ENCODE data around the gene NPPB. TPM values are rescaled to one million over a fixed set of nuclear protein-coding genes. Genes with fewer than 3 reads are reported as not detected.
A peak's percentile ranks its signal among the peaks of the same experiment; 100 is the strongest.

The NPPB gene
- total and polyA plus RNA-seq, 9 of the 15 experiments (the other 6 are each of a cell fraction or from before 2014, with no cell fraction given): not detected

DNA sequence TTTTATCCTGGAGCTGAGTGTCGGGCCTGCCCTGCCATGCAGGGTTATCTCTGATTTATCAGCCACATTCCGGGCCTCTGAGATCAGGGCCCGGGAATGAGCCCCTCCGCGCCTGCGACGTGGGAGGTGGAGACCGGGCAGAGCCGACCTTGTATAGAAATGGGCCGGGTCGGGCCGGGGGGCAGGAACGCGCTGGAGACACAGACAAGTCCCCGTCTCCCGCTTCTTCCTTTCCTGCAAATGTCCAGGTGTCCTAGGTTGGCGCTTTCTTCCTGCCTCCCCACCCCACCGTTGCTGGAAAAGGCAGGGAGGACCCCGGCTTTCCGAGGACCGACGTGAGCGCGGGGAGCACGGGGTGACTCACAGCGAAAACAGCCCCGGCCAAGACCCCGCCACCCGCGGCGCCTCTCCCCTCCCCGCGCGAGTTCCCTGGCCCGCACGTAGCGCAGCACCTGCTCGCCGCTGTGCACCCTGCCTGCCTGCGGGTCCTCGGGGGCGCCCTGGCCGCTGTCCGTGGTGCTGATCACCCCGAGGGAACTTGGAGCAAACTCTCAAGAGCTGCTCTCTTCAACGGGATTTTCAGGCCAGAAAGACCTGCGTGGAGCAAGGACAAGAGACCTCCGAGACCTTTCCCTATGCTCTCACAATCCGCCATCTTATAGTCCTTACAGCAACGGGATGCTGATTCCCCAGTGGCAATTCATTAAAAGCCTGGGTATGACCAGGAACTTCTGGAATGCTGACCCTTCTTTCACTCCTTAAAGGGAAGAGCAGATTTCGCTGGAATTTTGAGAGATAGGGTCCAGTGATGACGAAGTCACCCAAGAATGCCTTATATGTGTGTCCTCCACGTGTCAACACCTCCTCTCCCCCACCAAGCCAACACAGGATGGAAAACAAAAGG, 475 bp upstream of the NPPB start (continued):
- no peak for TF ChIP-seq ZFPM2 (CRISPR knock-in tag; IDR thresholded peaks at IDR 0.05)
- TF ChIP-seq DPF2 (IDR thresholded peaks at IDR 0.05): no peak
- no peak for TF ChIP-seq SNIP1 (IDR thresholded peaks at IDR 0.05; ENCODE audit: low read depth)
- TF ChIP-seq YBX1 (IDR thresholded peaks at IDR 0.05): no peak
- no peak for TF ChIP-seq ZNF274 (IDR thresholded peaks at IDR 0.05; ENCODE audit: borderline replicate concordance, low read depth, low read length)
- TF ChIP-seq ARID1B (IDR thresholded peaks at IDR 0.05): no peak
- 0 out of 2 replicates have a peak, but pooled peaks have one; percentile 60 for TF ChIP-seq HDAC2 (IDR thresholded peaks at IDR 0.05)
- no peak for TF ChIP-seq GTF2E2 (tag; IDR thresholded peaks at IDR 0.05)
- TF ChIP-seq, protein P1, sequence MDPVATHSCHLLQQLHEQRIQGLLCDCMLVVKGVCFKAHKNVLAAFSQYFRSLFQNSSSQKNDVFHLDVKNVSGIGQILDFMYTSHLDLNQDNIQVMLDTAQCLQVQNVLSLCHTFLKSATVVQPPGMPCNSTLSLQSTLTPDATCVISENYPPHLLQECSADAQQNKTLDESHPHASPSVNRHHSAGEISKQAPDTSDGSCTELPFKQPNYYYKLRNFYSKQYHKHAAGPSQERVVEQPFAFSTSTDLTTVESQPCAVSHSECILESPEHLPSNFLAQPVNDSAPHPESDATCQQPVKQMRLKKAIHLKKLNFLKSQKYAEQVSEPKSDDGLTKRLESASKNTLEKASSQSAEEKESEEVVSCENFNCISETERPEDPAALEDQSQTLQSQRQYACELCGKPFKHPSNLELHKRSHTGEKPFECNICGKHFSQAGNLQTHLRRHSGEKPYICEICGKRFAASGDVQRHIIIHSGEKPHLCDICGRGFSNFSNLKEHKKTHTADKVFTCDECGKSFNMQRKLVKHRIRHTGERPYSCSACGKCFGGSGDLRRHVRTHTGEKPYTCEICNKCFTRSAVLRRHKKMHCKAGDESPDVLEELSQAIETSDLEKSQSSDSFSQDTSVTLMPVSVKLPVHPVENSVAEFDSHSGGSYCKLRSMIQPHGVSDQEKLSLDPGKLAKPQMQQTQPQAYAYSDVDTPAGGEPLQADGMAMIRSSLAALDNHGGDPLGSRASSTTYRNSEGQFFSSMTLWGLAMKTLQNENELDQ (CRISPR knock-in tag; IDR thresholded peaks at IDR 0.05; ENCODE audit: borderline replicate concordance): 0 out of 2 replicates have a peak, but pooled peaks have one; percentile 74
- TF ChIP-seq SMAD1 (IDR thresholded peaks at IDR 0.05; ENCODE audit: low read depth, low read length, partially characterized antibody): no peak
- TF ChIP-seq NFIX (CRISPR knock-in tag; IDR thresholded peaks at IDR 0.05; ENCODE audit: low read depth): no peak
- TF ChIP-seq SIN3B (IDR thresholded peaks at IDR 0.05; ENCODE audit: low read depth): no peak
- TF ChIP-seq NONO (IDR thresholded peaks at IDR 0.05; ENCODE audit: low read depth in 2 of 2, low read length in 1 of 2): no peak
- TF ChIP-seq, protein P2, sequence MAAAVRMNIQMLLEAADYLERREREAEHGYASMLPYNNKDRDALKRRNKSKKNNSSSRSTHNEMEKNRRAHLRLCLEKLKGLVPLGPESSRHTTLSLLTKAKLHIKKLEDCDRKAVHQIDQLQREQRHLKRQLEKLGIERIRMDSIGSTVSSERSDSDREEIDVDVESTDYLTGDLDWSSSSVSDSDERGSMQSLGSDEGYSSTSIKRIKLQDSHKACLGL (CRISPR knock-in tag; IDR thresholded peaks at IDR 0.05; ENCODE audit: borderline replicate concordance, poor library complexity, severe bottlenecking): no peak
- TF ChIP-seq ZNF253 (CRISPR knock-in tag; conservative IDR thresholded peaks at IDR 0.05): no peak
- no peak for TF ChIP-seq TBP (optimal IDR thresholded peaks at IDR 0.05; ENCODE audit: low read depth, low read length)
- TF ChIP-seq, protein P3, sequence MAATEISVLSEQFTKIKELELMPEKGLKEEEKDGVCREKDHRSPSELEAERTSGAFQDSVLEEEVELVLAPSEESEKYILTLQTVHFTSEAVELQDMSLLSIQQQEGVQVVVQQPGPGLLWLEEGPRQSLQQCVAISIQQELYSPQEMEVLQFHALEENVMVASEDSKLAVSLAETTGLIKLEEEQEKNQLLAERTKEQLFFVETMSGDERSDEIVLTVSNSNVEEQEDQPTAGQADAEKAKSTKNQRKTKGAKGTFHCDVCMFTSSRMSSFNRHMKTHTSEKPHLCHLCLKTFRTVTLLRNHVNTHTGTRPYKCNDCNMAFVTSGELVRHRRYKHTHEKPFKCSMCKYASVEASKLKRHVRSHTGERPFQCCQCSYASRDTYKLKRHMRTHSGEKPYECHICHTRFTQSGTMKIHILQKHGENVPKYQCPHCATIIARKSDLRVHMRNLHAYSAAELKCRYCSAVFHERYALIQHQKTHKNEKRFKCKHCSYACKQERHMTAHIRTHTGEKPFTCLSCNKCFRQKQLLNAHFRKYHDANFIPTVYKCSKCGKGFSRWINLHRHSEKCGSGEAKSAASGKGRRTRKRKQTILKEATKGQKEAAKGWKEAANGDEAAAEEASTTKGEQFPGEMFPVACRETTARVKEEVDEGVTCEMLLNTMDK (IDR thresholded peaks at IDR 0.05; ENCODE audit: borderline replicate concordance, insufficient read depth, low read depth, low read length, poor library complexity, severe bottlenecking): peak; percentile 28
- TF ChIP-seq XRCC3 (IDR thresholded peaks at IDR 0.05): no peak
- TF ChIP-seq SP2 (IDR thresholded peaks at IDR 0.05; ENCODE audit: extremely low read depth, low read depth, low read length, poor library complexity, severe bottlenecking): no peak
- no peak for TF ChIP-seq WHSC1 (IDR thresholded peaks at IDR 0.05; ENCODE audit: low read length)
- peak; percentile 69; the same call in 1 of the 2 replicates for TF ChIP-seq NCOA1 (IDR thresholded peaks at IDR 0.05; ENCODE audit: low read depth)
- peak; percentile 96 for TF ChIP-seq XRCC5 (IDR thresholded peaks at IDR 0.05; ENCODE audit: low read depth, low read length)
- TF ChIP-seq, protein P4, sequence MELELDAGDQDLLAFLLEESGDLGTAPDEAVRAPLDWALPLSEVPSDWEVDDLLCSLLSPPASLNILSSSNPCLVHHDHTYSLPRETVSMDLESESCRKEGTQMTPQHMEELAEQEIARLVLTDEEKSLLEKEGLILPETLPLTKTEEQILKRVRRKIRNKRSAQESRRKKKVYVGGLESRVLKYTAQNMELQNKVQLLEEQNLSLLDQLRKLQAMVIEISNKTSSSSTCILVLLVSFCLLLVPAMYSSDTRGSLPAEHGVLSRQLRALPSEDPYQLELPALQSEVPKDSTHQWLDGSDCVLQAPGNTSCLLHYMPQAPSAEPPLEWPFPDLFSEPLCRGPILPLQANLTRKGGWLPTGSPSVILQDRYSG (tag; conservative IDR thresholded peaks at IDR 0.05; ENCODE audit: low read depth): peak; percentile 60; the same call in 1 of the 2 replicates

Data from K562 (cell line).